NB4 (cell line): ENCODE results near the gene TMUB1.
A peak's percentile ranks its signal among the peaks of the same experiment; 100 is the strongest.

ENCODE experiments used
- DNase-seq: peaks from one replicate; pipeline ENCODE4 v3.0.0; 2010; ENCODE audit warnings: low read depth
- H3K4me3 ChIP-seq: one replicate; pipeline ENCODE4 v1.5.1; 2011; ENCODE audit warnings: mild to moderate bottlenecking, low read depth, low read length, moderate library complexity
- MYC ChIP-seq: IDR thresholded peaks from 2 replicates; pipeline ENCODE4 v1.6.1; 2011; ENCODE audit warnings: low read depth, low read length
- POLR2A ChIP-seq: IDR thresholded peaks from 2 replicates; pipeline ENCODE4 v1.6.1; 2011; ENCODE audit warnings: mild to moderate bottlenecking; ENCODE audit not compliant: insufficient read length; ENCODE audit errors: extremely low read depth
- TF ChIP-seq, protein P1 (sequence below): IDR thresholded peaks from 2 replicates; pipeline ENCODE4 v1.6.1; 2011; ENCODE audit warnings: low read depth, low read length
- TF ChIP-seq, protein P2 (sequence below): IDR thresholded peaks from one replicate; pipeline ENCODE4 v1.5.1; 2012; ENCODE audit warnings: low read depth, low read length

TMUB1 gene

DNA sequence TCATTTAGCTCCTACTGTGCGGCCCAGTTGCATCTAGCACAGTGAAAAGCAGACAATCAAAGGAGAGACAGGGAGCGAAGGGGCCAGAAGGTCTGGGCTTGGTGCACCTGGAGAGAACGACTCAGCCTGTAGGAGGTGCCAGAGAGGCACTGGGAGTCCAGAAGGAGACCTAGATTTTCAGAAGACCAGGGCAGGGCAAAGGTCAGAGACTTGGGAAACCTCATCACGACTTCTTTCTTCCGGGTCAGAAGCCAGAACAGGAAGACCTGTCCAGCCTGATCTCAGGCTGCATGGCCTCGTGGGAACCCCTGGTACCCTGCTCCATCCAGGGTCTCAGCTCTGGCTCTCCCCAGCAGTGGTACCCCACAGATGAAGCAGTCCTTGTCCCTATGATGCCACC, 8.1 kb upstream of the TMUB1 start:
- H3K4me3 ChIP-seq, result no peak overlapping the region
- TF ChIP-seq, protein P1, sequence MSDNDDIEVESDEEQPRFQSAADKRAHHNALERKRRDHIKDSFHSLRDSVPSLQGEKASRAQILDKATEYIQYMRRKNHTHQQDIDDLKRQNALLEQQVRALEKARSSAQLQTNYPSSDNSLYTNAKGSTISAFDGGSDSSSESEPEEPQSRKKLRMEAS, result no peak
- TF ChIP-seq, protein P2, sequence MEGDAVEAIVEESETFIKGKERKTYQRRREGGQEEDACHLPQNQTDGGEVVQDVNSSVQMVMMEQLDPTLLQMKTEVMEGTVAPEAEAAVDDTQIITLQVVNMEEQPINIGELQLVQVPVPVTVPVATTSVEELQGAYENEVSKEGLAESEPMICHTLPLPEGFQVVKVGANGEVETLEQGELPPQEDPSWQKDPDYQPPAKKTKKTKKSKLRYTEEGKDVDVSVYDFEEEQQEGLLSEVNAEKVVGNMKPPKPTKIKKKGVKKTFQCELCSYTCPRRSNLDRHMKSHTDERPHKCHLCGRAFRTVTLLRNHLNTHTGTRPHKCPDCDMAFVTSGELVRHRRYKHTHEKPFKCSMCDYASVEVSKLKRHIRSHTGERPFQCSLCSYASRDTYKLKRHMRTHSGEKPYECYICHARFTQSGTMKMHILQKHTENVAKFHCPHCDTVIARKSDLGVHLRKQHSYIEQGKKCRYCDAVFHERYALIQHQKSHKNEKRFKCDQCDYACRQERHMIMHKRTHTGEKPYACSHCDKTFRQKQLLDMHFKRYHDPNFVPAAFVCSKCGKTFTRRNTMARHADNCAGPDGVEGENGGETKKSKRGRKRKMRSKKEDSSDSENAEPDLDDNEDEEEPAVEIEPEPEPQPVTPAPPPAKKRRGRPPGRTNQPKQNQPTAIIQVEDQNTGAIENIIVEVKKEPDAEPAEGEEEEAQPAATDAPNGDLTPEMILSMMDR, result peak; percentile 85
- peak; percentile 58 for DNase-seq

DNA sequence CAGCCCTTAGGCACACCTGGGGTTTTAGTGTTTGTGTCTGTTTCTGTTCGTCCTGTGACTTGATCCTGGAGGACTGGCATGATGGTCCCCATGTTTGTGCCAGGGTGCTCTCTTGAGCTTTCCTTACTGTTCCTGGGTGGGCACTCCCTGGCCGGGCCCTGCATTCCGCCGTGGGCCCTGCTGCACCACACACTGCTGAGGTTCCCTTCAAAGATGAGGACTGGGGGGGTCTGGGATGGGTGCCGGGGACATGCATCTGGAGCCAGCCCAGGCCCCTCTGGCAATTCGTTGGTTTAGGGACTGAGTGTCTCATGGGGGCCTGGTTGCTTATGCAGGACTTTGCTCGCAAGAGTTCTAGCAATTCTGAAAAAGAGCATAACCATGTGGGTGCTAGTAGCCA, 7.7 kb upstream of the TMUB1 start:
- TF ChIP-seq, protein P2, result no peak
- TF ChIP-seq MYC (no peak), POLR2A (no peak)
- TF ChIP-seq, protein P1, result no peak
- no peak overlapping the region for H3K4me3 ChIP-seq
- no peak for DNase-seq

DNA sequence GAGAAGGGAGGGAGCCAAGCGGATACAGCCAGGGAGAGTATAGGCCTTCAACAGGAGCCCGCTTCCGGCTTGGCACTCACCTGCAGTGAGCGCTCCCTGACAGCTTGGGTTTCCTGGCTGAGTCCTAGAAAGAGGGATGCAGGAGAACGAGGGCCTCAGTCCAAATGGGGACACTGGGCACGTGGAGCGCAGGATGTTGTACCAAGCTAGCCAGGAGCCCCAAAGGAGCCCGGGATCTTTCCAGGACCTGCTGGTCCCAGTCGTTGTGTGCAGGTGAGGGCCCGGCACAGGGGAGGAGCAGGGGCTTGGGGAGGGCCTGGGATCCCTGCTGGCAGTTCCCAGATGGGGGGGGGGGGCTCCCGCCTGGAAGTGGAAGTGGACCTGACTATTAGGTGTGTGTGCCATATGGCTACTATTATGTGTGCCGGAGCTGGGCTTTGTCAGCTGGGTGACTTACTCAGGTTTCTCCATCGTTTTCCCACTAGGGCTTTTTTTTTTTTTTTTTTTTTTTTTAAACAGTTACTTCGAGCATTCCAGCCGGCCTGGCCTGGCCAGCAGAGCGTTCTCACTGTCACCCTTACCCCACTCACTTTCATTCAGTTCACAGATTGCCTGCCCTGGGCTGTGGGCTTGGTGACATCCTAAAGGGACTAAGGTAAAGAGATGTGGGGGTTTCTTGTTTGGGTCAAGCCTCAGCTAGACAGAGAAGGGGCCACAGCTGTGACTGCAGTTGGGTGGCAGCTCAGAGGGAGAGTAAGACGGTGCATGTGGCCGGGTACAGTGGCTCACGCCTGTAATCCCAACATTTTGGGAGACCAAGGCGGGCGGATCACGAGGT, 6.8 kb upstream of the TMUB1 start:
- no peak overlapping the region for H3K4me3 ChIP-seq
- TF ChIP-seq, protein P2, result no peak
- no peak for TF ChIP-seq MYC
- TF ChIP-seq, protein P1, result no peak
- TF ChIP-seq POLR2A, result no peak
- no peak for DNase-seq

DNA sequence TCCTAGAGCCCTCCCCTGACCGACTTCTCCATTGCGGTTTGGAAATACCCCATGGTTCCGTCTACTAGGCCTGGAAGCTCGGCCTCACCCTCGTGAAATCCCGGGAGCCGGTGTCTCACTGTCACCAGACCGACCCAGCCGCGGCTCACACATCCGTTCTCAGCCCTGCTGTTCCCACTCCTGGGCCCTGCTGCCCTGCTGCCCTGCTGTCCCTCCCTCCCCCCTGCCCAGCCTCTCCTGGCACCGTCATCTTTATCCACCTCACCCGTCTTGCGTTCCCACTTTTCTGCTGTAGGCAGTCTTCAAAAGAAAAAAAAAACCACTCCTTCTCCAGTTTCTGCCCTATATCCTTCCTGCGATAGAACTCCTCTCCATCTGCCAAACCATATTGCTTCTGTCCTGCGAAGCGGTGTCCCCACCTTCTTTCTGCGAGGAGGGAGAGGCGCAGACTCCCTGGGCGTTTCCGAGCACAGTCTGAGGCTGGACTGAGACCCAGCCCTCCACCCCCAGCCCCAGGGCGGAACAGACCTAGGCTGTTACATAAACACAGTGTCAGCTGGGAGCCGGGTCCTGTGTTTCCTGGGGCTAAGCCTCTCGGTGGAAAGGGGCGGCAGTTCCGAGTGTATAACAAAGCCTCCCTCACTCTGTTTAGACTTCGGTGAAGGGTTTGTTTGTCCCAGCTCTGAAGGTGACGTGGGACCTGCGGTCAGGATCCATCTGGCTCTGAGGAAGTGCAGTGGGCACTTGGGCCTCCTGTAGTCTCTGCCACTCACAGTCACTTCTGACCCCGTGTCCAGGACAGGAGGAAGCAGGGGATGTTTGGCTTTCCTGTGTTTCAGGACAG, 5.8 kb upstream of the TMUB1 start:
- H3K4me3 ChIP-seq, result no peak overlapping the region
- DNase-seq, result no peak
- no peak for TF ChIP-seq POLR2A
- no peak for TF ChIP-seq MYC
- TF ChIP-seq, protein P2, result no peak
- TF ChIP-seq, protein P1, result no peak

DNA sequence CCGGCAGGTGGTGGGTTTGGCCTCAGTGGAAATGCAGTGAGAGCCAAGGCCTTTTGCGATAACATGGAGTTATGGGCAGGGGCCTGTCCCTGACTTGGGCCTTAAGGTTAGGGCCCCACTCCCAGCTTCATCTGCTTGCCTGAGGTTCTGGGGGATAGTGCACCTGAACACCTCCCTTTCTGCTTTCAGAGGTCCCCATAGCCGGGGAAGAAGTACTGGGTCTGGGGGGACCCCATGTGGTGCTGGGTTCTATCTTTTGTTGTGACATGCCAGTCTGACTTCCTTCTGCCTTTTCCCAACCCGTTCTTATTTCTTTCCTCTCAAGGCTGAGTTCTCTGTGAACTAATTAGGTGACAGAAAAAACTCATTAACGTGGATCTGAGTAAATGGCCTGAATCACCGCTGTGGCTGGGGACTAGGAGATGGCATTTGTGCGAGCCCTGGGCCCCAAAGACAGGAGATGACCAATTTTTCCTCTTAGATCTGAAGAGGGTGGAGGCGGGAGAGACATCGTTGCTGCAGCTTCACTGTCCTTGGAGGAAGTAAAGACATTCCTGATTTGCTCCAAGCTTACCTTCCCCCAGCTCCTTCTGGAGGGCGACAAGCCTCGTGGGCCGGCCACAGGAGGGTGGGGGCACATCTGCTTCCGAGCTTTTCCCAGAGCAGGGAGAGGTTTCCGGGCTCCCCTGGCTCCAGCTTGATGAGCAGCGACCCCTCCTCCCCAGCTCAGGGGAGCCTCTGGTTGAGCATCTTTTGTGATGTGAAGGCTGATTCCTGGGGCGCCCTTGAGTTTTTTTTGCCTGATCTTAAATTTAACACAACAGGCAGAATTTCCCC, 4.9 kb upstream of the TMUB1 start:
- TF ChIP-seq POLR2A (no peak), MYC (no peak)
- TF ChIP-seq, protein P2, result no peak
- TF ChIP-seq, protein P1, result no peak; the same call in 1 of the 2 replicates
- H3K4me3 ChIP-seq, result peak overlapping the region; percentile 63
- no peak for DNase-seq
